Lung microvascular endothelial cell (primary cell): ENCODE measurements around the gene INSIG1. TPM values are rescaled to one million over a fixed set of nuclear protein-coding genes. Genes with fewer than 3 reads are reported as not detected.

Experiments used
- DNase-seq, 2 donors: peaks; one replicate each; pipeline versions ENCODE4 v3.0.0 to v3.0.0-alpha.2; 2010; ENCODE audit warnings: low read depth in 2 of 2
- total RNA-seq: library from RNA; depleted of rRNA; stranded (reverse); fragments of >200 nt; gene quantifications from 2 replicates; pipeline ENCODE4 v1.2.1, GENCODE V29; 2014

The INSIG1 gene
- total RNA-seq, 1 donor from 2014 or later = 66.5 TPM

- no peak for DNase-seq
Observed at GRCh38 chr7:155326385-155326784, 28.7 kb downstream of the INSIG1 start.

- DNase-seq = no peak
Observed at GRCh38 chr7:155327590-155328320, 30.1 kb downstream of the INSIG1 start.

DNA sequence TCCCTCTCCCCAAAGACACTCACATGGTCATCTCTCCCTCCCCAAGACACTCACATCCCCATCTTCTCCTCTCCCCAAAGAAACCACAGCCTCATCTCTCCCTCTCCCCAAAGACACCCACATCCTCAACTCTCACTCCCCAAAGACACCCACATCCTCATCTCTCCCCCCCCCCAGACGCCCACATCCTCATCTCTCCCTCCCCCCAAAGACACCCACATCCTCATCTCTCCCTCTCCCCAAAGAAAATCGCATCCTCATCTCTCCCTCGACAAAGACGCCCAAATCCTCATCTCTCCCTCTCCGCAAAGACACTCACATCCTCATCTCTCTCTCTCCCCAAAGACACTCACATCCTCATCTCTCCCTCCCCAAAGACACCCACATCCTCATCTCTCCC lies 31.5 kb downstream of the INSIG1 start:
- DNase-seq = no peak

GRCh38 chr7:155331396-155331795 lies 33.7 kb downstream of the INSIG1 start:
- DNase-seq = no peak

DNA sequence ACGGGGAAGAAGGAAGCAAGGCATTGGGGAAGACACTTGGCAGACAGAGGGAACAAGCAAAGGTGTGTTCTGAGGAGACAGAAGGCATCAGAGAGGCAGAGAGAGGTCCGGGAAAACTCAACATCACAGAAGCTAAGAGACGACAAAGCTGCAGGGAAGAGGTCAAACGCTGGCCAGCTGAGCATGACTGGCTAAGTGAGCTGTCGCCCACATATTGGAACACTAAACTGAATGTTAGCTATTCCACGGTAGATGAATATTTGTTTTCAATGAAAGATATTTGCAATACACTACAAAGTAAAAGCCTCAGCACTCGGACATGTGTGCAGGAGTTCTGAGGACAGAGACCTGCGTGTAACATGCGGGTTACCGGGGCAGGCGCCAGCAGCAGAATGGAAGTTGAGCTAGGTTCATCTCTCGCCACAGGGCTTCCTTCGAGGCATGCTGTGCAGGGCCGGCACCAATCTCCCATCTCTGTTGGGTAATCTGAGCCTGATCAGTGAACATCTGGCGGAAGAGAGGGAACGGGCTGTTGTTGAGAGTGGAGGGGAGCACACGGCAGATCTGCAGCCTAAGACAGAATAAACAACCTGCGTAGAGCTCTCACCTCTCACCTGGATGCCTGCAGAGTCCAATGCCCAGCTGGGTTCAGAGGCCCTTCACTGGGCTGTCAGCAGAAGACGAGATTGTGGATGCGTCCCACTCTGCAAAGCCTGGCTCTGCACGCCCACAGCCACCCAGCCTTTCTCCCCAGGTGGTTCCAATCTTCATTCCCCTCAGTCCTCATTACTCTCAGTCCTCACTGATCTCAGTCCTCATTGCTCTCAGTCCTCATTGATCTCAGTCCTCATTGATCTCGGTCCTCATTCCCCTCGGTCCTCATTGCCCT lies 35.9 kb downstream of the INSIG1 start:
- no peak for DNase-seq

DNA sequence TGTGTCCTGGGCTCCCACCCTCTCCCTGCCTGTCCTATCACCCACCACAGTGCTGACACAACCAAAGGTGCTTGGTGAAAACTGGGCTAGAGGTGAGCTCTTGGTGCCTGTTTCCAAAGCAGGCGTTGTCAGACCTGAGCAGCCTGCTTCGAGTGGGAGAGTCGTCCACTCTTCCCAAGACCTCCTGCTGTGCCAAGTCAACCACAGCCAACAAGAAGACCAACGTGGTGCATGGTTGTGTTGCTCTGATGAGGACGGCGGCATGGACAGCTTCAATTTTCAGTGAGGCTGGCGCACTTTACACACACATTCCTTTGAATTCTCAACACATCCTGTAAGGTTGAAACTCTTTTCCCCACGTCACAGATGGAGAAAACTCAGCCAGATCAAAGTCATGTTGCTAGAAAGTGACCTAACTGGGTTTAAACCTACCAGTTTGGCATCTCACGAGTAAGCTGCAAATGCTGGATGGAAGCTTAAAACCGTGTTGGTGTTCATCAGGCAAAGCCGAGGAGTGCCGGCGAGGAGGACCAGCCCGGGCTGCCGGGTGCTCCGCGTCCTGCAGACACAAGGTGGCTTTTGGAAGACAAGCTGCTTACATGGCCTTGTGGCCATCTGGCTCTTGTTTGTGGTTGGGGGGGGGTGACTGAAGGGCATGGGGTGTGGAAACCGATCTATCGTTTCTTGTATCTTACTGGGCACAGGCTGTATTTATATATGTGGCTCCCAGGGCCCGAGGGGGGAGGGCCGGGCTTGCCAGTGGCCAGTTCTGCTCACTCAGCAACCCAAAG lies 39.3 kb downstream of the INSIG1 start:
- no peak for DNase-seq

GRCh38 chr7:155337946-155338631 lies 40.4 kb downstream of the INSIG1 start:
- no peak for DNase-seq

- DNase-seq = no peak
Observed at GRCh38 chr7:155338632-155339320, 41.1 kb downstream of the INSIG1 start.

DNA sequence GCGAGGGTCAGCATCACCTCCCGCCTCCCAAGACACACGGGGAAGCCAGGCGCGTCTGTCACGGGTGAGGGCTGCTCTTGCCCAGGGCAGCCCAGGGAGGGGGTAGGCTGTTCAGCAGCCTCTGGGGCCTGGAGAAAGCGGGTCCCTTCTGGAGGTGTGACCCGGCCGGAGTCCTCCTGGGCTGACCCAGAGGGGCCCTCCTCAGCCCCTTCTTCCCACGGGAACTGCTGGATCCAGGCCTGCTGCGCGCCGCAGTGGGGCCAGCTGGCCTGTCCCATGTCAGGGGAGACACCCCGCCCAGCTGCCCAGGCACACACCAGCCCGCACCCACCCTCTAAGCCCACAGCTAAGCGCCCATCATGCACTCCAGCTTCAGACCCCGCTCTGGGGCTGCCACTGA lies 41.8 kb downstream of the INSIG1 start:
- no peak for DNase-seq

DNA sequence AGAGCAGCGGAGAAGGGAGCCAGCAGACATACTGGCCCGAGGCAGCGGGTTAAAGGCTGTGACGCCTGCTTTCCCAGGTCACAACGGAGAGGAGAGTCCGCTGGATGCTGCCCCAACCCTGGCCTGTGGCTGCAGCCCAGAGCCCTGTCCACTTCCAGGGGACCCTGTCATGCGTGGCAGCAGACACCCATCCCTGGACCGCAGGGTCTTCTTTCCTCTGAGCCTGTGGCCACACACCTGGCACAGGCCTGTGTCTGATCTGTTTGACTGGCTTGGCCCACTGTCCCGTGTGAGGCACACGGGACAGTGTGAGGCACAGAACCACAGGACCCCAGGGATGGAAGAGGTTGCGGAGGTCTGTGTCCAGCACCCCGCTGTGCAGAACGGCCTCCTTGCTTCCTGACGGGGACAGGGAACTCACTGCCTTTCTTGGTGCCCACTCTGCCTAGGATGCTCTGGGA lies 42.4 kb downstream of the INSIG1 start:
- DNase-seq = no peak

- no peak for DNase-seq
Observed at GRCh38 chr7:155340721-155341120, 43.0 kb downstream of the INSIG1 start.

DNA sequence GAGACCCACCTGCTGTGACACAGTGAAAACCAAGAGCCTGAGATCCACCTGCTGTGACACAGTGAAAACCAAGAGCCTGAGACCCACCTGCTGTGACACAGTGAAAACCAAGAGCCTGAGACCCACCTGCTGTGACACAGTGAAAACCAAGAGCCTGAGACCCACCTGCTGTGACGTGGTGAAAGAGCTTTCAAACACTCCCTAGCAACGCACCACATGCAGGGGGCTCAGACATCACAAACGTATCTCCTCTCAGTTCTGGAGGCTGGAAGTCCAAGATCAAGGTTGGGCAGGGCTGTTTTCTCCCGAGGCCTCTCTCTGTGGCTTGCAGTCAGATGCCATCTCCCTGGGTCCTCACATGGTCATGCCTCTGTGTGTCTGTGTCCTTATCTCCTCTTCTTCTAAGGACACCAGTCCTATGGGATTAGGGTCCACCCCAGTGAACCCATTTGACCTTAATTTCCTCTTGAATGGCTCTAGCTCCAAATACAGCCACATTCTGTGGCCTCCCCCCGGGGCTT lies 43.8 kb downstream of the INSIG1 start:
- no peak for DNase-seq

DNA sequence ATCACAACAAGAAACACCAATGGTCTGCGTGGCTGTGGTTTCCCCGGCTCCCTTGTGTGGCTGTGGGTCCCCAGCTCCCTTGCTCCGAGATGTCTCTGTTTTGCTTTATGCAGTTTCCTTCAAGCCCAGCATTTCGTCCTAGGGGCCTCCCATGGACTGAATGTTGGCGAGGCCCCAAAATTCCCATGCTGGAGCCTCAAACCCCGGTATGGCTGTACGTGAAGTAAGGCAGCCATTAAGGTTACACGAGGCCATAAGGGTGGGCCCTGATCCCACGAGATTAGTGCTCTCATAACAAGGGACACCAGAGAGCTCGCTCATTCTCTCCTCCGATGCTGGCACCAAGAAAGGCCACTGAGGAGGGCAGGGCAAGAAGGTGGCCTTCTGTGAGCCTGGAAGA lies 44.6 kb downstream of the INSIG1 start:
- no peak for DNase-seq

- DNase-seq = no peak
Observed at GRCh38 chr7:155343150-155343549, 45.5 kb downstream of the INSIG1 start.

DNA sequence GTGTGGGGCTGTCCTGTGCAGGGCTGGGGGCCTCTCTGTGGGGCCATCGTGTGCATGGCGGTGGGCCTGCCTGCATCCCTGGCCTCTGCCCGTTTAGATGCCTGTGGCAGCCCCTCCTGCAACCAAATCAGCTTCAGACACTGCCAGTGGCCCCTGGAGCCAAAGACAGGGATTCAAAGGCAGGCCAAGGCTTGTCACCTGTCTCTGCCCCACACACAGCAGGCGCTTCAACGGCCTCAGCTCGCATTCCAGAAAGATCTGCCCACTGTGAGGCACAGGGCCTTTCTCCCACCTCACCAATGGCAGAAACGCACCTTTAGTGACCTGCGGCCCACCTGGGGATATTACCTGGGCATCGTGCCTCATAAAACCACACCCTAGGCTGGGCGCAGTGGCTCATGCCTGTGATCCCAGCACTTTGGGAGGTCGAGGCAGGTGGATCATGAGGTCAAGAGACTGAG lies 46.0 kb downstream of the INSIG1 start:
- DNase-seq = no peak

GRCh38 chr7:155344270-155344617 lies 46.6 kb downstream of the INSIG1 start:
- no peak for DNase-seq

DNA sequence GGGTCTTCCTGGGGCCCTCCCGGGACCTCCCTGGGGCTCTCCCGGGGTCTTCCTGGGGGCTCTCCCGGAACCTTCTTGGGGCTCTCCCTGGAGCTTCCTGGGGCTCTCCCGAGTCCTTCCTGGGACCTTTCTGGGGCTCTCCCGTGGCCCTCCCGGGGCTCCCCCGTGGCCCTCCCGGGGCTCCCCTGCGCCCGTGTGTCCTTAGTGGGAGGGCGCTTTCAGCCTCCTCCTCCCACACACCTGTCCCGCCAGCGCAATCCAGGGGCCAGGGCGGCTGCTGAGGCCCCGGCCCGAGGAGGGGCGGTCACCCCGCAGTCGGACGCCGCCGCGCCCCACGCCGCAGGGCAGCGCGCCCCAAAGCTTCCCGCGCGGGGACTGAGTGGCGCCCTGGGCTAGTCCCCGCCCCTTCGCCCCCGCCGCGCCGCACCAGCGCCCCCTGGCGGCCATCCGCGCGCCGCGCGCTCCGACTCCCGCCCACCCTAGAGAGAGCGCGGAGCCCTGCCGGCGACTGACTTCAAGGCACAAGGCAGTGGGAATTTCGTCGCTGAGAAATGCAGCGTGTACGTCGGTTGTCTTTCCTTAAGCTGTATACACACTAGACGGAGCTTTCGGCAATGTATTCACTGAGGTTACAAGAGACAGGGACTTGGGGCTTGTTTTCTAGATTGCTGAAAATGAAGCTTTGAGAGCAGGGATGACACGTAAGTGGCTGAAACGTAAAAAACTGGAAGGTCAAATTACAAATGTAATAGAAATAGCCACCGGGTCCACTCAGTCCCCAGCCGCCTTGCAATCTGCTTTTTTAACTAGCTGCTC lies 47.1 kb downstream of the INSIG1 start:
- peak; percentile 63 to 71 for DNase-seq

- DNase-seq = no peak
Observed at GRCh38 chr7:155345490-155345889, 47.8 kb downstream of the INSIG1 start.

GRCh38 chr7:155346285-155346684 lies 48.6 kb downstream of the INSIG1 start:
- no peak for DNase-seq

DNA sequence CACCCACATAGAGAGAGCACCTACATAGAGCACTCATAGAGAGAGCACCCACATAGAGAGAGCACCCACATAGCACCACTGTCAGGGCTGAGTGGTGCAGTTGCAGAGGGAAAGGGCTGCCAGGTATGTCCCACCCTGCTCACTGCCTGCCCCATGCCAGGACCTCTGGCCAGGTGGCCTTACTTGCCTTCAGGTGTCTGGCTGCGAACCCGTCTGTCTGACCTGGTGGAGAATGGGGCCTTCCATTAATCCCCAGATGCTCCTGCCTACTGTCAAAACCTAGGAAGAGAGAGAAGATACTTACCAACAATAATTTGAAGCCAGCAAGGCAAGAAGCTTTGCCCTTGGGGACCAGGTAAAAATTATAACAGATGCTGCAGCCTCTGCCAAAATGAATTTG lies 51.1 kb downstream of the INSIG1 start:
- no peak for DNase-seq
